K562 (cell line): ENCODE data around the gene RHOC. TPM values are rescaled to one million over a fixed set of nuclear protein-coding genes. Genes with fewer than 3 reads are reported as not detected.

Experiments
- CHD2 ChIP-seq: IDR thresholded peaks from 2 replicates; pipeline ENCODE4 v1.6.1; 2011; ENCODE audit warnings: low read depth, low read length
- ELF2 ChIP-seq: fragments of 250-450 bp; sonication (Bioruptor Pico); IDR thresholded peaks from 2 replicates; pipeline ENCODE4 v1.5.0; 2021; ENCODE audit warnings: mild to moderate bottlenecking
- ETS2 ChIP-seq: IDR thresholded peaks from 2 replicates; pipeline ENCODE4 v1.6.1; 2016; ENCODE audit warnings: borderline replicate concordance, missing genetic modification characterization, mild to moderate bottlenecking, moderate library complexity, missing compliant biosample characterization; ENCODE audit not compliant: poor library complexity, severe bottlenecking
- EWSR1 ChIP-seq: fragments of 450-650 bp; IDR thresholded peaks from 2 replicates; pipeline ENCODE4 v1.6.1; 2018; ENCODE audit warnings: borderline replicate concordance, mild to moderate bottlenecking, low read depth, moderate library complexity; ENCODE audit not compliant: partially characterized antibody
- GATA2 ChIP-seq: sonication (generic); formaldehyde crosslinking; IDR thresholded peaks from 2 replicates; pipeline ENCODE4 v1.4.0; 2020; ENCODE audit warnings: mild to moderate bottlenecking, missing genetic modification reagents
- GTF2F1 ChIP-seq: IDR thresholded peaks from 2 replicates; pipeline ENCODE4 v1.6.1; 2011; ENCODE audit warnings: low read depth, low read length, improper control_type of control experiment
- HOXB6 ChIP-seq: fragments of 250-450 bp; sonication (Bioruptor Pico); IDR thresholded peaks from 2 replicates; pipeline ENCODE4 v1.5.1; 2022; ENCODE audit warnings: mild to moderate bottlenecking, borderline replicate concordance
- MAFF ChIP-seq: IDR thresholded peaks from 2 replicates; pipeline ENCODE4 v1.6.1; 2012; ENCODE audit warnings: low read length, improper control_type of control experiment
- RBM22 ChIP-seq: fragments of 200-400 bp; formaldehyde crosslinking; IDR thresholded peaks from 2 replicates; pipeline ENCODE4 v1.6.1; 2018; ENCODE audit warnings: low read length, low read depth; ENCODE audit not compliant: poor library complexity, severe bottlenecking
- SRSF9 ChIP-seq: fragments of 200-400 bp; formaldehyde crosslinking; IDR thresholded peaks from 2 replicates; pipeline ENCODE4 v1.6.1; 2017; ENCODE audit warnings: low read depth, low read length, borderline replicate concordance
- TAL1 ChIP-seq: fragments of 450-650 bp; IDR thresholded peaks from 2 replicates; pipeline ENCODE4 v1.6.1; 2016; ENCODE audit warnings: mild to moderate bottlenecking
- ZNF140 ChIP-seq: fragments of 250-450 bp; sonication (Bioruptor Pico); IDR thresholded peaks from 2 replicates; pipeline ENCODE4 v1.8.0; 2021; ENCODE audit warnings: moderate library complexity, mild to moderate bottlenecking, inconsistent platforms
- ZNF165 ChIP-seq: fragments of 250-450 bp; sonication (Bioruptor Pico); IDR thresholded peaks from 2 replicates; pipeline ENCODE4 v1.4.0; 2020; ENCODE audit warnings: borderline replicate concordance
- ZZZ3 ChIP-seq: fragments of 450-650 bp; IDR thresholded peaks from 2 replicates; pipeline ENCODE4 v1.6.1; 2016; ENCODE audit warnings: antibody characterized with exemption, mild to moderate bottlenecking, moderate library complexity
- polyA plus RNA-seq, 8 experiments: library from polyadenylated mRNA; depleted of rRNA in 4 of 8; stranded (reverse) in 5 of 8; unstranded in 3 of 8; fragments of >200 nt; fragmentation: Nextera tagmentation in 2 of 8; fragmentation: Illumina TruSeq in 1 of 8; extraction: Ambion mirVana in 2 of 8; extraction: Trizol in 1 of 8; gene quantifications; 2 replicates each; pipeline versions ENCODE4 v1.2.1 to v1.2.3, GENCODE V29; 2011 to 2014; ENCODE audit warnings: inconsistent platforms in 1 of 8, missing spikeins in 1 of 8
- total RNA-seq, 7 experiments: library from RNA; depleted of rRNA in 6 of 7; stranded (reverse); fragments of >200 nt in 6 of 7; fragmentation: Illumina TruSeq in 2 of 7; extraction: Trizol in 2 of 7; gene quantifications; 2 replicates each; pipeline versions ENCODE4 v1.2.1 to v1.2.3, GENCODE V29; 2011 to 2021; ENCODE audit warnings: low replicate concordance in 1 of 7
- TF ChIP-seq, protein P1 (sequence below): fragments of 450-650 bp; IDR thresholded peaks from 2 replicates; pipeline ENCODE4 v1.6.1; 2016; ENCODE audit warnings: antibody characterized with exemption
- TF ChIP-seq, protein P2 (sequence below): fragments of 450-650 bp; IDR thresholded peaks from 2 replicates; pipeline ENCODE4 v1.6.1; 2016; ENCODE audit warnings: mild to moderate bottlenecking
- TF ChIP-seq, protein P3 (sequence below): IDR thresholded peaks from 2 replicates; pipeline ENCODE4 v1.6.1; 2014; ENCODE audit warnings: antibody characterized with exemption
- TF ChIP-seq, protein P4 (sequence below): fragments of 450-650 bp; formaldehyde crosslinking; IDR thresholded peaks from 2 replicates; pipeline ENCODE4 v1.4.0; 2020; ENCODE audit warnings: mild to moderate bottlenecking, moderate library complexity
- TF ChIP-seq, protein P5 (sequence below): sonication (generic); formaldehyde crosslinking; IDR thresholded peaks from 2 replicates; pipeline ENCODE4 v1.8.1; 2023; ENCODE audit warnings: mild to moderate bottlenecking, missing genetic modification reagents

Gene RHOC
- total and polyA plus RNA-seq, 9 of the 15 experiments (the other 6 are each of a cell fraction or from before 2014, with no cell fraction given), result 35.2 to 364 (median 204) TPM

DNA sequence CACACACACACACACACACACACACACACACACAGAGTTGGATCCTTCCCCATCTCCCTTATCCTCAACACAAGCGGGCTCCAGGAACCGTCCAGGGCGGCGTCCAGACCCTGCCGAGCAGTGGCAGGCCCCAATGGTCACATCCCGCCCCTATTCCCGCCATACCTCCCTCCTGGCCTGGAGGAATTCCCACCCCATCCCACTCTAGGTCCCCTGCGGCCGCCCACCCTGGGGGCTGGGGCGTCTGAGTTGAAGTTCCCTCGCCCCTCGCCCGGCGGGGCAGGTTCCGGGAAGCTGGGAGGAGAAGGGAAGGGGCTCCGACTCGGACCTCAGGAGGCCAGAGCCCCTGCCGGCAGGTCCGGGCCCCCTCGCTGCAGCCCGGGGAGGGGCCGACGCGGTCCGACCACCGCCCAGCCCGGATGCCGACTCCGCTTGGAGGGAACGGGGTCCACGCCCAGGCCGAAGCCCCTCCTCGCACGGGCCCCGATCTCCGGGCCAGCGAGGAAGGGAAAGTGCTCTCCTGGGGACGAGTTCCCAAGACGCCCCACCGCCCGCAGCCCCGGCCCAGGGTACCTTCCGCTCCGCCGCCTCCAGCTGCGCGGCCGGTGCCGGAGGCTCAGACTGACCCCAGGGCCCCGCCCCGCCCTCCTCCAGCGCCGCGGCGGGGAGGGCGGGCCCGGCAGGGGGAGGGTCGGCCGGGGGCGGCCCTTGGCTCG is at the start of gene RHOC (continued):
- TF ChIP-seq, protein P1, sequence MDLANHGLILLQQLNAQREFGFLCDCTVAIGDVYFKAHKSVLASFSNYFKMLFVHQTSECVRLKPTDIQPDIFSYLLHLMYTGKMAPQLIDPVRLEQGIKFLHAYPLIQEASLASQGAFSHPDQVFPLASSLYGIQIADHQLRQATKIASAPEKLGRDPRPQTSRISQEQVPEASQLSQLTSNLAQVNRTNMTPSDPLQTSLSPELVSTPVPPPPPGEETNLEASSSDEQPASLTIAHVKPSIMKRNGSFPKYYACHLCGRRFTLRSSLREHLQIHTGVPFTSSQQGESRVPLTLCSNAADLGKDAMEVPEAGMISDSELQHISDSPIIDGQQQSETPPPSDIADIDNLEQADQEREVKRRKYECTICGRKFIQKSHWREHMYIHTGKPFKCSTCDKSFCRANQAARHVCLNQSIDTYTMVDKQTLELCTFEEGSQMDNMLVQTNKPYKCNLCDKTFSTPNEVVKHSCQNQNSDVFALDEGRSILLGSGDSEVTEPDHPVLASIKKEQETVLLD, result no peak
- no peak for TF ChIP-seq CHD2
- TF ChIP-seq, protein P2, sequence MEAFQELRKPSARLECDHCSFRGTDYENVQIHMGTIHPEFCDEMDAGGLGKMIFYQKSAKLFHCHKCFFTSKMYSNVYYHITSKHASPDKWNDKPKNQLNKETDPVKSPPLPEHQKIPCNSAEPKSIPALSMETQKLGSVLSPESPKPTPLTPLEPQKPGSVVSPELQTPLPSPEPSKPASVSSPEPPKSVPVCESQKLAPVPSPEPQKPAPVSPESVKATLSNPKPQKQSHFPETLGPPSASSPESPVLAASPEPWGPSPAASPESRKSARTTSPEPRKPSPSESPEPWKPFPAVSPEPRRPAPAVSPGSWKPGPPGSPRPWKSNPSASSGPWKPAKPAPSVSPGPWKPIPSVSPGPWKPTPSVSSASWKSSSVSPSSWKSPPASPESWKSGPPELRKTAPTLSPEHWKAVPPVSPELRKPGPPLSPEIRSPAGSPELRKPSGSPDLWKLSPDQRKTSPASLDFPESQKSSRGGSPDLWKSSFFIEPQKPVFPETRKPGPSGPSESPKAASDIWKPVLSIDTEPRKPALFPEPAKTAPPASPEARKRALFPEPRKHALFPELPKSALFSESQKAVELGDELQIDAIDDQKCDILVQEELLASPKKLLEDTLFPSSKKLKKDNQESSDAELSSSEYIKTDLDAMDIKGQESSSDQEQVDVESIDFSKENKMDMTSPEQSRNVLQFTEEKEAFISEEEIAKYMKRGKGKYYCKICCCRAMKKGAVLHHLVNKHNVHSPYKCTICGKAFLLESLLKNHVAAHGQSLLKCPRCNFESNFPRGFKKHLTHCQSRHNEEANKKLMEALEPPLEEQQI, result no peak
- no peak for TF ChIP-seq ZNF165
- TF ChIP-seq GTF2F1, result no peak
- TF ChIP-seq GATA2 (CRISPR knock-in tag), result no peak
- TF ChIP-seq RBM22, result no peak
- TF ChIP-seq, protein P3, sequence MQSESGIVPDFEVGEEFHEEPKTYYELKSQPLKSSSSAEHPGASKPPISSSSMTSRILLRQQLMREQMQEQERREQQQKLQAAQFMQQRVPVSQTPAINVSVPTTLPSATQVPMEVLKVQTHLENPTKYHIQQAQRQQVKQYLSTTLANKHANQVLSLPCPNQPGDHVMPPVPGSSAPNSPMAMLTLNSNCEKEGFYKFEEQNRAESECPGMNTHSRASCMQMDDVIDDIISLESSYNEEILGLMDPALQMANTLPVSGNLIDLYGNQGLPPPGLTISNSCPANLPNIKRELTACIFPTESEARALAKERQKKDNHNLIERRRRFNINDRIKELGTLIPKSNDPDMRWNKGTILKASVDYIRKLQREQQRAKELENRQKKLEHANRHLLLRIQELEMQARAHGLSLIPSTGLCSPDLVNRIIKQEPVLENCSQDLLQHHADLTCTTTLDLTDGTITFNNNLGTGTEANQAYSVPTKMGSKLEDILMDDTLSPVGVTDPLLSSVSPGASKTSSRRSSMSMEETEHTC, result no peak
- TF ChIP-seq ETS2, result no peak
- no peak for TF ChIP-seq SRSF9
- no peak for TF ChIP-seq EWSR1
- TF ChIP-seq ELF2 (CRISPR knock-in tag), result no peak
- TF ChIP-seq ZNF140, result no peak
- TF ChIP-seq, protein P4, sequence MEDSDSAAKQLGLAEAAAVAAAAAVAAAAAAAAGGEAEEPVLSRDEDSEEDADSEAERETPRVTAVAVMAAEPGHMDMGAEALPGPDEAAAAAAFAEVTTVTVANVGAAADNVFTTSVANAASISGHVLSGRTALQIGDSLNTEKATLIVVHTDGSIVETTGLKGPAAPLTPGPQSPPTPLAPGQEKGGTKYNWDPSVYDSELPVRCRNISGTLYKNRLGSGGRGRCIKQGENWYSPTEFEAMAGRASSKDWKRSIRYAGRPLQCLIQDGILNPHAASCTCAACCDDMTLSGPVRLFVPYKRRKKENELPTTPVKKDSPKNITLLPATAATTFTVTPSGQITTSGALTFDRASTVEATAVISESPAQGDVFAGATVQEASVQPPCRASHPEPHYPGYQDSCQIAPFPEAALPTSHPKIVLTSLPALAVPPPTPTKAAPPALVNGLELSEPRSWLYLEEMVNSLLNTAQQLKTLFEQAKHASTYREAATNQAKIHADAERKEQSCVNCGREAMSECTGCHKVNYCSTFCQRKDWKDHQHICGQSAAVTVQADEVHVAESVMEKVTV (CRISPR knock-in tag), result no peak
- TF ChIP-seq HOXB6 (CRISPR knock-in tag), result no peak
- TF ChIP-seq MAFF, result no peak
- no peak for TF ChIP-seq TAL1
- no peak for TF ChIP-seq ZZZ3
- TF ChIP-seq, protein P5, sequence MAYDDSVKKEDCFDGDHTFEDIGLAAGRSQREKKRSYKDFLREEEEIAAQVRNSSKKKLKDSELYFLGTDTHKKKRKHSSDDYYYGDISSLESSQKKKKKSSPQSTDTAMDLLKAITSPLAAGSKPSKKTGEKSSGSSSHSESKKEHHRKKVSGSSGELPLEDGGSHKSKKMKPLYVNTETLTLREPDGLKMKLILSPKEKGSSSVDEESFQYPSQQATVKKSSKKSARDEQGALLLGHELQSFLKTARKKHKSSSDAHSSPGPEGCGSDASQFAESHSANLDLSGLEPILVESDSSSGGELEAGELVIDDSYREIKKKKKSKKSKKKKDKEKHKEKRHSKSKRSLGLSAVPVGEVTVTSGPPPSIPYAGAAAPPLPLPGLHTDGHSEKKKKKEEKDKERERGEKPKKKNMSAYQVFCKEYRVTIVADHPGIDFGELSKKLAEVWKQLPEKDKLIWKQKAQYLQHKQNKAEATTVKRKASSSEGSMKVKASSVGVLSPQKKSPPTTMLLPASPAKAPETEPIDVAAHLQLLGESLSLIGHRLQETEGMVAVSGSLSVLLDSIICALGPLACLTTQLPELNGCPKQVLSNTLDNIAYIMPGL (CRISPR knock-in tag), result no peak
